PFSK-1 (cell line): Measurements from ENCODE around the gene ADAMTSL1.

Source experiments
- FOXP2 ChIP-seq: optimal IDR thresholded peaks from 2 replicates; pipeline ENCODE3; 2011; ENCODE audit warnings: borderline replicate concordance, control low read depth, inconsistent platforms; ENCODE audit not compliant: insufficient read depth; ENCODE audit errors: extremely low read length, extremely low read depth
- POLR2AphosphoS5 ChIP-seq: IDR thresholded peaks from 2 replicates; pipeline ENCODE4 v1.6.1; 2012; ENCODE audit warnings: low read depth, mild to moderate bottlenecking, control low read depth, low read length, moderate library complexity
- REST ChIP-seq, 2 experiments: IDR thresholded peaks; 2 replicates each; pipeline versions ENCODE4 v1.6.1 to v1.8.0; 2011 to 2012; ENCODE audit warnings: low read depth in 2 of 2, low read length in 2 of 2, control low read depth in 1 of 2, inconsistent platforms in 1 of 2, mild to moderate bottlenecking in 1 of 2, moderate library complexity in 1 of 2; ENCODE audit not compliant: insufficient read depth in 1 of 2
- SIN3A ChIP-seq: IDR thresholded peaks from 2 replicates; pipeline ENCODE4 v1.6.1; 2012; ENCODE audit warnings: mild to moderate bottlenecking, low read length, moderate library complexity, borderline replicate concordance; ENCODE audit not compliant: insufficient read depth
- TAF1 ChIP-seq: IDR thresholded peaks from 2 replicates; pipeline ENCODE4 v1.6.1; 2012; ENCODE audit warnings: low read length, control low read depth, borderline replicate concordance; ENCODE audit not compliant: insufficient read depth

Gene ADAMTSL1

GRCh38 chr9:18534611-18535010 is 60.7 kb downstream of the ADAMTSL1 start:
- TF ChIP-seq TAF1 (no peak), SIN3A (no peak), POLR2AphosphoS5 (no peak), FOXP2 (no peak), REST (IDR thresholded peaks at IDR 0.05; ENCODE audit: insufficient read depth in 1 of 2, low read depth in 2 of 2, low read length in 2 of 2) (no peak)

GRCh38 chr9:18536554-18536953 is 62.6 kb downstream of the ADAMTSL1 start:
- TF ChIP-seq FOXP2 (no peak), REST (IDR thresholded peaks at IDR 0.05; ENCODE audit: insufficient read depth in 1 of 2, low read depth in 2 of 2, low read length in 2 of 2) (no peak), POLR2AphosphoS5 (no peak), SIN3A (no peak), TAF1 (no peak)

GRCh38 chr9:18539203-18539693 is 65.3 kb downstream of the ADAMTSL1 start:
- TF ChIP-seq POLR2AphosphoS5 (no peak), SIN3A (no peak), REST (IDR thresholded peaks at IDR 0.05; ENCODE audit: insufficient read depth in 1 of 2, low read depth in 2 of 2, low read length in 2 of 2) (no peak), FOXP2 (no peak), TAF1 (no peak)

- TF ChIP-seq FOXP2 (no peak), SIN3A (no peak), POLR2AphosphoS5 (no peak), TAF1 (no peak), REST (IDR thresholded peaks at IDR 0.05; ENCODE audit: insufficient read depth in 1 of 2, low read depth in 2 of 2, low read length in 2 of 2) (no peak)
Measured at GRCh38 chr9:18542837-18543405, 69.0 kb downstream of the ADAMTSL1 start.
